Dedifferentiated amniotic fluid mesenchymal stem cell (primary cell): ENCODE data around the gene LBP.
"Not testable (repeated sequence)": the region's sequence is repeated elsewhere in the genome, so short reads cannot be mapped to it uniquely, and the experiment has no call there.

ENCODE experiments used
- DNase-seq: peaks from one replicate; pipeline ENCODE4 v3.0.0-alpha.2; 2016; ENCODE audit errors: extremely low spot score

LBP gene

DNA sequence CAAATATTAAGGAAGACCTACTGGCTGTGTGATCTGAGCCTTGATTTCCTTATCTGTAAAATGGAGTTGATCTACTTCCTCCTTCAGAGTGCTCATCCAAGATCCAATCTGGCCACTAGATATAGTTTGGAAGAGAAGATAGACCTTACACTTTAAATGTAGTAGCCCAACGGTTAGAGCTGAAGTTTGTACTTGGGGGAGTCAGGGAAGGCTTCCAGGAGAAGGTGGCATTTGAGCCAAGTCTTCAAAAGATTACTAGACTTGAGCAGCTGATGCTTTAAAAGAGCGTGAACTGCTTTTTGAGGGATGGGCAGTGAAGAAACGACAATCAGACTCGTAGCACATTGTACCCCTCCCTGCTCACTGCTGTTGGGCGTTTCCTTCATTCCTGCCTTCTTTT is 3.6 kb downstream of the LBP start:
- DNase-seq: no peak

DNA sequence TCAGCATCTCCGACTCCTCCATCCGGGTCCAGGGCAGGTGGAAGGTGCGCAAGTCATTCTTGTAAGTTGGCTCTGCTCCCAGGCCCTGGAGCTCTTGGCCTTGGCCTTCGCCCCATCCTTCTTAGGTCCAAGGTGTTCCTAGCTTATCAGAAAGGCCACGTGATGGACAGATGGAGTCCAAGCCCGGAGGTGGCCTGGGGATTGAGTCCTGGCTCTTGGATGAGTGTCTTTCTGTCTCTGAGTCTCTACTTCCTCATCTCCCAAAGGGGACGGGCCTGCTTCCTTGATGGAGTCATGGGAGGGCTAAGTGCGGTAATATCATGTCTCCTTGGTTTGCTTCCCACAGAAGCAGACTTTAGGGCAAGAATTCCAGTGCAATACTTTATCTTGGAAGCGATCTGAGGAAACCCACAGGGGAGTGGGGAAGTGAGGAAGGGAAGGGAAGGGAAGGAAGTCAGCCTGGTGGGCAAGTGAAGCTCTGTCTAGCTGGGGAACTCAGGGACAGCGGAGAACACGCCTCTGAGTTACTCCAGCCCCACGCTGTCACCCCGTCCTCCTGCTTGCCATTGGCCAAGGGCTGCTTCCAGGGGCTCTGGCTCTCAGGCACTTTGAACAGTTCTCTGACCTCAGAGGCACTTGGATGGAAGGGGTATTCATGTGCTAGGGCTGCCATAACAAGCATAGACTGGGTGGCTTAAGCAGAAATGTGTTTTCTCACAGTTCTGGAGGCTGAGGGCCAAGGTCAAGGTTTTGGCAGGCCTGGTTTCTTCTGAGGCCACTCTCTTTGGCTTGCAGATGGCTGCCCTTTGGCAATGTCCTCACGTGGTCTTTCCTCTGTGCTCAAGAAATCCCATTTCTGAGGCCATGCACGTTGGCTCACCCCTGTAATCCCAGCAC is 4.8 kb downstream of the LBP start:
- DNase-seq: no peak

GRCh38 chr20:38353316-38353715 is 7.0 kb downstream of the LBP start:
- no peak for DNase-seq

DNA sequence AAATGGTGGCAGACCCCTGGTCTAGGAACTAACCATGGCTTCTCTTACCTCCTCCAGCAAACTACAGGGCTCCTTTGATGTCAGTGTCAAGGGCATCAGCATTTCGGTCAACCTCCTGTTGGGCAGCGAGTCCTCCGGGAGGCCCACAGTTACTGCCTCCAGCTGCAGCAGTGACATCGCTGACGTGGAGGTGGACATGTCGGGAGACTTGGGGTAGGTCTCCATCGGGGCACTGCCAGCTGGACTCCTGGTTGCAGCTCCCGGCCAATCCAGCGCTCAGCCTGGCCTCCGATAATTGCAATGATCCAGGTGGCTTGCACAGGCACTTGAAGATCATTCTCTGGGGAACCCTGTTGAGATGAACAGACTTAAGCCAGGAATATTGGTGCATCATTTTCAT is 7.9 kb downstream of the LBP start:
- no peak for DNase-seq

- no peak for DNase-seq
These were observed 9.1 kb downstream of the LBP start for GRCh38 chr20:38355161-38356012.

GRCh38 chr20:38357653-38358207 is 11.4 kb downstream of the LBP start:
- DNase-seq: no peak

- no peak for DNase-seq
These were observed 12.3 kb downstream of the LBP start for GRCh38 chr20:38358556-38358955.

GRCh38 chr20:38363004-38363747 is 16.9 kb downstream of the LBP start:
- DNase-seq: no peak

DNA sequence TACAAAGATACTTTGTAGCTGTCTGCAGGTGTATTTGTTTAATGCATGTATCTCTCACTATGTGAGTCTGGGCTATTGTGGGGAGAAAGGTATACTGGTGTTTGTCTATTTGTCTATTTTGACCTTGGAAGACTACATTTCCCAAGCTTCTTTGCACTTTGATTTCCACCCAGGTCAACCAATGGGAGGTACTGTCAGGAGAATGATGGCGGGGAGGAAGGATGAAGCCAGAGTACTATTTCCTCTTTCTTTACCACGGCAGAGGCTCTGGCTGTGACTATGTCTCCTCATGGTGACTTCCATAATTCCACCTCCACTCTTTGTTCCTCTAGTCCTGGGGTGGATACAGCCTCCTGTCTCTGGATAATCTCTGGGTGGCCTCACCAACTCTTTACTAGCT is 23.1 kb downstream of the LBP start:
- DNase-seq: no peak

- DNase-seq: no peak
These were observed 26.5 kb downstream of the LBP start for GRCh38 chr20:38372806-38373205.

- DNase-seq: no peak
These were observed 27.1 kb downstream of the LBP start for GRCh38 chr20:38373231-38373867.

GRCh38 chr20:38373898-38374297 is 27.6 kb downstream of the LBP start:
- DNase-seq: no peak

DNA sequence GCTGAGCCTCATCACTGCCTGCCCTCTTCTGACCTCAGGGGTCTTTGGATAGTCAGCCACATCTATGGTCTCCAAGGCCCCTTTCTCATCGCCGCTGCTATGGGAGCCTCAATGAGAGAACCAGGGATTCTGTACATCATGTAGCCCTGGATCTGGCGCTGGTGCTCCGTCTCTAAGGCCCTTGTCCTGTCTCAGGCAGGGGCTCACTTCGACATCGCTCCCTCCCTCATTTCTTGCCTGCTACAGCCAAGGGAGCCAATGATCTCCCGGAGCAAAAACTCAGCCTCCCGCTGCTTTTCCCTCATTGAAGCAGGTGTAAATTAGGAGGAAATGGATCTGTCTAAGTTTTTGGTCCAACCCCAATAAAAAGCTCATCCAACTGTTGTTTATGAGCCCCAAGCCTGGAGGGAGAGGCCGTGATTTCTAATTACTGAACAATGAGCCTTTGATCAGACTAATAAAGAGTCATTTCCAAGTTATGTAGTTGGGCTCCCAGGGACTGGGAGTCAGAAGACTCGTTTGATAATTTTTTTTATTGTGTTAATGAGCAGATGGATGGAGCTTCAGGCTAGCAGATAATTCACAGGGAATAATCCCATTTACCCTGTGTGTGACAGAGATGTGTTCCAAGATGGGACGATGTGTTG is 30.9 kb downstream of the LBP start:
- DNase-seq: no peak

DNA sequence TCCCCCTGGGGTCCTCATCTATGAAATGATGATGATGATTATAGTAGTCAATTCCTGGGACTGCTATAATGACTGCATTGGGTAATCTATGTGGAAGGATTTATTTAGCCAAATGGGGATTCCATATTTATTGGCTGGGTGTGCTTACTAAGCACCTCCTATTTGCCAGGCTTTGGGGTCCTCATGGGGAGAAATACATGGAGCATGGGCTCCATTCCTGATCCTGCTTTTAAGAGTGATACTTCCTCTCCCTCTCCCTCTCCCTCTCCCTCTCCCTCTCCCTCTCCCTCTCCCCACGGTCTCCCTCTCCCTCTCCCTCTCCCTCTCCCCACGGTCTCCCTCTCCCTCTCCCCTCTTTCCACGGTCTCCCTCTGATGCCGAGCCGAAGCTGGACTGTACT is 31.6 kb downstream of the LBP start:
- not testable (repeated sequence) for DNase-seq

DNA sequence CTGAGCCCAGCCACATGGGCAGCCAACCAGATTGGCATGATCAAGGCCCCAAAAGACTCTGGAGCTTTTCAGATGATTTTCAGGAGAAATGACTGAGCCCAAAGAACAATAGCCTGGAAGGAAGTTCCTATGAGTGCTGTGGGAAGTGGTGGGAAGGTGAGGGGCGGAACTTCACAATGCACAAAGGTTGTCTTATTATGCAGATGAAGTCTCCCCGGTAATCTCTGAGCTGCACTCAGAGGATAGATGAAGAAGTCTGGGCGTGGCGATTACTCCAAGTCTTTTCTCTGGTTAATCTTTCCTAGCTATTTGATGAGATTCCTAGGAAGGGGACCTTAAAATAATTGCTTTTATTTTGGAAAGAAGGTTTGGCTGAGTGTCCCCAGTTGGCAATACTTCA is 36.9 kb downstream of the LBP start:
- DNase-seq: no peak

DNA sequence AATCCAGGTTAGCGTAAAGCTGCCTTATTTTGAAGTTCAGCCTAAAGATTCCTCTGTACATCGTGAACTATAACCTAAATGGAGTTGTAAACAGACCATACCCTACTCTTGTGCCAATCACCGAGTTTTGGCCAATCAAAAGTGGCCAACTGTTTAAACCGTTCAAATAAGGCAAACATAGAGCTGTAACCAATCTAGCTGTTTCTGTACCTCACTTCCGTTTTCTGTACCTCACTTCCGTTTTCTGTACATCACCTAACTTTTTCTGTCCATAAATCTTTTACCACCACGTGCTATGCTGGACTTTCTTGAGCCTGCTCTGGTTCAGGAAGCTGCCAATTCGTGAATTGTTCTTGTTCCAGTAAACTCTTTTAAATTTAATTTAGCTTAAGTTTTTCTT is 39.7 kb downstream of the LBP start:
- no peak for DNase-seq

GRCh38 chr20:38386851-38387250 is 40.6 kb downstream of the LBP start:
- DNase-seq: no peak

- no peak for DNase-seq
These were observed 41.7 kb downstream of the LBP start for GRCh38 chr20:38387953-38388352.

DNA sequence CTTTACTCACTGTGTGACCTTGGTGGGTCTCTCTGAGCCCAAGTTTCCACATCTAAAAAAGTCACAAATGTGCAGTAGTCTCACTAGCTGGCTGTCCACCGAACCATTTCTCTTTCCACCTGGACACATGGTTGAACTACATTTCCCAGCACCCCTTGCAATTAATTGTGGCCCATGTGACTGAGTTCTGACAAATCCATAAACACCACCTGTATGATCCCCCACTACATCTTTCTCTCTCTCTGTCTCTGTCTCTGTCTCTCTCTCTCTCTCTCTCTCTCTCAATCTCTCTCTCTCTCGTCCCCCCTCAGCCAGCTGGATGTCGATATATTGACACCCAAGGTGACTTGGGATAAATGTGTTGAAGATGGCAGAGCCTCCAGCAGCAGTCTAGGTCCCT is 46.1 kb downstream of the LBP start:
- no peak for DNase-seq

GRCh38 chr20:38393259-38393658 is 47.0 kb downstream of the LBP start:
- no peak for DNase-seq

DNA sequence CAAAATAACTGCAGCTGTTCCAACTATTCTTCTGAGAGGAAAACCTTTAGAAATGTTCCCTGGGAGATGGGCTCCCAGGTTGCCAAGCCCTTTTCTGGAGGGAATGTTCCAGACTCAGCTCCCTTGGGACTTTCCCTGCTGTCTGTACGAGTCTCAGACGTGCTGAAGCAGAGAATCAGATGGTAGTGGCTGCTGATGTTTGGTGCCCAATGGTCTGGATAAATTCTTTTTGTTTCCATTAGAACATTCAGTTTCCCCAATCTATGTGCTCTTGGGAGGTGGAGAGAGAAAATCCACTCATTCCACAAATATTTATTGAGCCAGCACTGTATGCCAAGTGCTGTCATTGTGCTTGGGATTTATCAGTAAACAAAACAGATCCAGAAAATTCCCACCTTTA is 48.9 kb downstream of the LBP start:
- DNase-seq: no peak
